Panc1 (cell line): ENCODE data around the gene RIPPLY3.

Source experiments
- SIN3A ChIP-seq: IDR thresholded peaks from 2 replicates; pipeline ENCODE4 v1.6.1; 2012; ENCODE audit warnings: low read depth, mild to moderate bottlenecking, low read length, moderate library complexity, borderline replicate concordance; ENCODE audit not compliant: insufficient read depth
- TF ChIP-seq, protein P1 (sequence below): fragments of 450-650 bp; IDR thresholded peaks from 2 replicates; pipeline ENCODE4 v1.5.1; 2017; ENCODE audit warnings: mild to moderate bottlenecking

DNA sequence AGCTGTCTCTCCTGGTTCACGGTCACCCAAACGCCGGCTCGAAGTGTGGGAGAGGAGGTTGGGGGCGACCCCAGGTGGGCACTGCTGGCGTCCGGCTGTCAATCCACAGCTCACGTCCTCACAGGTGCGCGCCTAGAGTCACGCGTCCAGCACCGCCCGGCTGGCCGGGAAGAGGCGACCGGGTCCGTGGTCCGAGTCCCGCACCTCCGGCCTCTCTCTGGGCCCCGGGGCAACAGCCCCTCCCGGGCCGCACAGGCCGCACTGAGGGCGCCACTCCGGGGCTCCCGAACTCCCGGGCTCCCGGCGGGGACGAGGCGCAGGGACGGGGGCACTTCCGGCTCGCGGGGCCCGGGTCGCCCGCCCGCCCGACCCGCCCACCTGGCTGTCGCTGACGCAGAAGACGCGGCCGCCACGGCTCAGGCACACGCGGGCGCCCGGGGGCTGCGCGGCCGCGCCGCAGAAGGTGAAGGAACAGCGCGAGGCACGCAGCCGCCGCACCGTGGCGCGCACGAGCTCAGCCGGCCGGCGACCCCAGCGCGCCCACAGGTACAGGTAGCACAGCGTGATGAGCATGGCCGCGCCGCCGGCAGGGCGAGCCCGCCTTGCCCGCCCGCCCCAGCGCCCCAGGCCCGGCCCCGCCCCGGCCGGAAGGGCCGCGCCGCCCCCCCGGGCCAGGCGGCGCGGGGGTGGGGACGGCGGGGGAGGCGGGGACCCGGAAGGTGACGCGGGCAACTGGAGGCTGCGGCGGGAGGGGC is 40.3 kb upstream of the RIPPLY3 start, which contains the start of gene HLCS:
- TF ChIP-seq, protein P1, sequence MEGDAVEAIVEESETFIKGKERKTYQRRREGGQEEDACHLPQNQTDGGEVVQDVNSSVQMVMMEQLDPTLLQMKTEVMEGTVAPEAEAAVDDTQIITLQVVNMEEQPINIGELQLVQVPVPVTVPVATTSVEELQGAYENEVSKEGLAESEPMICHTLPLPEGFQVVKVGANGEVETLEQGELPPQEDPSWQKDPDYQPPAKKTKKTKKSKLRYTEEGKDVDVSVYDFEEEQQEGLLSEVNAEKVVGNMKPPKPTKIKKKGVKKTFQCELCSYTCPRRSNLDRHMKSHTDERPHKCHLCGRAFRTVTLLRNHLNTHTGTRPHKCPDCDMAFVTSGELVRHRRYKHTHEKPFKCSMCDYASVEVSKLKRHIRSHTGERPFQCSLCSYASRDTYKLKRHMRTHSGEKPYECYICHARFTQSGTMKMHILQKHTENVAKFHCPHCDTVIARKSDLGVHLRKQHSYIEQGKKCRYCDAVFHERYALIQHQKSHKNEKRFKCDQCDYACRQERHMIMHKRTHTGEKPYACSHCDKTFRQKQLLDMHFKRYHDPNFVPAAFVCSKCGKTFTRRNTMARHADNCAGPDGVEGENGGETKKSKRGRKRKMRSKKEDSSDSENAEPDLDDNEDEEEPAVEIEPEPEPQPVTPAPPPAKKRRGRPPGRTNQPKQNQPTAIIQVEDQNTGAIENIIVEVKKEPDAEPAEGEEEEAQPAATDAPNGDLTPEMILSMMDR, result no peak; the same call in 1 of the 2 replicates
- no peak for TF ChIP-seq SIN3A
